Measurements from ENCODE around the gene CCDC28B.
A peak's percentile ranks its signal among the peaks of the same experiment; 100 is the strongest.

CCDC28B gene

DNA sequence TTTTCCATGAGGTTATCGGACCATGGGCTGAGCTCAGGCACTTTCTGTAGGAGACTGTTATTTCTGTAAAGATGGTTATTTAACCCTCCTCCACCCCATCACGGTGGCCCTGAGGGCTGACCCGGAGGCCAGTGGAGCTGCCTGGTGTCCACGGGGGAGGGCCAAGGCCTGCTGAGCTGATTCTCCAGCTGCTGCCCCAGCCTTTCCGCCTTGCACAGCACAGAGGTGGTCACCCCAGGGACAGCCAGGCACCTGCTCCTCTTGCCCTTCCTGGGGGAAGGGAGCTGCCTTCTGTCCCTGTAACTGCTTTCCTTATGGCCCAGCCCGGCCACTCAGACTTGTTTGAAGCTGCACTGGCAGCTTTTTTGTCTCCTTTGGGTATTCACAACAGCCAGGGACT is 2.6 kb upstream of the CCDC28B start:
- H3K27ac ChIP-seq, result peak overlapping the region; percentile 71
- DNase-seq (ENCODE audit: low spot score), result no peak
- CTCF ChIA-PET, result interaction anchor here (0.7 kb wide), 1 partner anchor 241 kb away, joined by 3 read pairs; no protein-coding TSS in a partner anchor
- TF ChIP-seq, protein P1, sequence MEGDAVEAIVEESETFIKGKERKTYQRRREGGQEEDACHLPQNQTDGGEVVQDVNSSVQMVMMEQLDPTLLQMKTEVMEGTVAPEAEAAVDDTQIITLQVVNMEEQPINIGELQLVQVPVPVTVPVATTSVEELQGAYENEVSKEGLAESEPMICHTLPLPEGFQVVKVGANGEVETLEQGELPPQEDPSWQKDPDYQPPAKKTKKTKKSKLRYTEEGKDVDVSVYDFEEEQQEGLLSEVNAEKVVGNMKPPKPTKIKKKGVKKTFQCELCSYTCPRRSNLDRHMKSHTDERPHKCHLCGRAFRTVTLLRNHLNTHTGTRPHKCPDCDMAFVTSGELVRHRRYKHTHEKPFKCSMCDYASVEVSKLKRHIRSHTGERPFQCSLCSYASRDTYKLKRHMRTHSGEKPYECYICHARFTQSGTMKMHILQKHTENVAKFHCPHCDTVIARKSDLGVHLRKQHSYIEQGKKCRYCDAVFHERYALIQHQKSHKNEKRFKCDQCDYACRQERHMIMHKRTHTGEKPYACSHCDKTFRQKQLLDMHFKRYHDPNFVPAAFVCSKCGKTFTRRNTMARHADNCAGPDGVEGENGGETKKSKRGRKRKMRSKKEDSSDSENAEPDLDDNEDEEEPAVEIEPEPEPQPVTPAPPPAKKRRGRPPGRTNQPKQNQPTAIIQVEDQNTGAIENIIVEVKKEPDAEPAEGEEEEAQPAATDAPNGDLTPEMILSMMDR (conservative IDR thresholded peaks at IDR 0.05; ENCODE audit: low read depth), result no peak
- POLR2A ChIA-PET (ENCODE audit: low non-redundant PET), result no interaction called here

DNA sequence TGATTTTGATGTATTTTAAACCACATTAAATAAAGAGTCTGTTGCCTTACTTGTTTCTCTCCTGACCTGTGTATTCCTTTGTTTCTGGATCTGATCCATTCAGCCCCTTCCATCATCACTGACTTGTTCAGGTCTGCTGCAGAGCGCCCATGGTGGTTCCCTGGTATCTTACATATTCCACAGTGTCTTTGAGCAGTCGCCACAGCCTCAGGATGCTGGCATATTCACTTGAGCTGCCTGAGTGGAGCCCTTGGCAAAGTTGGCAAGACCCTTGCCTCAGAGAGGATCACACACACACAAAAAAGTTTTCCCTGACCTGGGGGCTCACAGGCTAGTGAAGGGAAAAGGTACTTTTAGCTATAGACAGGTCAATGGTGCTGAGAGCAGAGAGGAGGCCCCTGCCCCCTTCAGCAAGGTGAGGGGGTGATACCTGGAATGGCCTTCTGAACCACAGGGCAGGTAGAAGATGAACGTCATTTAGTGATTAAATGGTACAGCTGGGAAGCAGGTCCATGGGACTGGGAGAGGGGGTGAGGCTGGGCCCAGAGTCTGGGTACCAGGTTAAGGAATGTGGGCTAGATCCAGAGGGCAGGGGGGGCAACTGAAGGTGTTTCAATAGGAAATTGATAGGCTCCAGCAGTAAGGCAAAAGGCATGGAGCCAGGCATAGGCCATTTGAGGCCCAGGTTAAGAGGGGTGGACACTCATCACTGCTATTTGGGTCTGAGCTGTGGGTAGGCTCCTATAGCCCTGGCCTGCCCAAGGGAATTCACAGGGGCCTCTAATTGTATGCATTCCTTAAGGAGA is 2.0 kb upstream of the CCDC28B start:
- POLR2A ChIA-PET (ENCODE audit: low non-redundant PET), result no interaction called here
- TF ChIP-seq, protein P1 (conservative IDR thresholded peaks at IDR 0.05; ENCODE audit: low read depth), result no peak
- DNase-seq (ENCODE audit: low spot score), result no peak
- H3K27ac ChIP-seq, result peak overlapping the region; percentile 71
- CTCF ChIA-PET, result interaction anchor here (0.7 kb wide), 1 partner anchor 242 kb away, joined by 3 read pairs; no protein-coding TSS in a partner anchor

DNA sequence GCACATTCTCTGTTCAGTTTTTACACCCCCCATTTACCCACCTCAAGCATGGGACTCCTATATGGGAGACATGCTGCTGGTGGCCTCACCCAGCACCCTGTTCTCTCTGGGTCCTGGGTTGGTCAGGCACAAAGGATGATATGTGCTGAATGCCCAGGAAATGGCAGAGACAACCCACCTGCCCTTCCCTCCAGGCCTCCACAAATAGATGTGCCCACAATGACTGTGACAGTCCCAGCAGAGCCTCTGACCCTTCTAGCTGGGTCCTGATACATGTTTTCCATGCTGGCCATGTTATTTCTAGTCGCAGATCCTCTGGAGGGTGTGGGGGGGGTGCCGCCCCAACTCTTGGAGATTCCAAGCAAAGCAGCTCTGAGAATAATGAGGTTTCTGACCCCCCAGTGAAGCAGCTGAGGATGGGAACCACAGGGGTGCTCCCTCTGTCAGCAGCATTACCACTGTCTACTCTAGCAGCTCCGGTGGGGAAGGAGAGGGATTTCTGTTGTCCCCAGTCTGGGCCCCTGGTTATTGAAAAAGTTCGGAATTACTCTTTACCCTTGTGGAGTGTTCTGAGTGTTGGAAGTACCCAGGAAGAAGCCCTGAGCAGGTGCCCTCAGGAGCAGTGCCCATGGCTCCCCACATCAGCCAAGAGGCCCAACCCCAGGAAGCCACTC is 1.2 kb upstream of the CCDC28B start:
- POLR2A ChIA-PET (ENCODE audit: low non-redundant PET), result no interaction called here
- H3K27ac ChIP-seq, result peak overlapping the region; percentile 71
- TF ChIP-seq, protein P1 (conservative IDR thresholded peaks at IDR 0.05; ENCODE audit: low read depth), result no peak
- CTCF ChIA-PET, result interaction anchor here (0.7 kb wide), 1 partner anchor 416 kb away, joined by 4 read pairs; no protein-coding TSS in a partner anchor
- no peak for DNase-seq (ENCODE audit: low spot score)

DNA sequence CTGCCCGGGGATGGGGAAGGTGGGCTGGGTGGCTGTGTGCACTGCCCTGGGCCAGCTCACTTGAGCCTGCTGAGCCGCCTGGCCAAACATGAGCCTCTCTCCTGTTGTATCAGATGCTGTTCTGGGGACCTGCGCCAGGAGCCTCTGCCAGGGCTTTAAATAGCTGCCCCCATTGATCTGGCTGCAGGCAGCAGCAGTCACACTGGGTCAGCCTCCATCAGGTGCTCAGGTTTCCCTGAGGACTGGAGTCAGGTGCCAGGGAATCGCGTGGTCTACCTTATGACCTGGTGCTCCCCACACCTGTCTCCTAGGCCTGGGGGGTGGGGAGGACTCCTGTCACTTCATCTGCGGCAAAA is 700 bp upstream of the CCDC28B start:
- H3K27ac ChIP-seq, result peak overlapping the region; percentile 71
- ChIA-PET POLR2A (ENCODE audit: low non-redundant PET) (no interaction called here), CTCF (interaction anchor here (0.7 kb wide), 1 partner anchor 417 kb away, joined by 4 read pairs; no protein-coding TSS in a partner anchor)
- no peak for DNase-seq (ENCODE audit: low spot score)
- TF ChIP-seq, protein P1 (conservative IDR thresholded peaks at IDR 0.05; ENCODE audit: low read depth), result no peak

DNA sequence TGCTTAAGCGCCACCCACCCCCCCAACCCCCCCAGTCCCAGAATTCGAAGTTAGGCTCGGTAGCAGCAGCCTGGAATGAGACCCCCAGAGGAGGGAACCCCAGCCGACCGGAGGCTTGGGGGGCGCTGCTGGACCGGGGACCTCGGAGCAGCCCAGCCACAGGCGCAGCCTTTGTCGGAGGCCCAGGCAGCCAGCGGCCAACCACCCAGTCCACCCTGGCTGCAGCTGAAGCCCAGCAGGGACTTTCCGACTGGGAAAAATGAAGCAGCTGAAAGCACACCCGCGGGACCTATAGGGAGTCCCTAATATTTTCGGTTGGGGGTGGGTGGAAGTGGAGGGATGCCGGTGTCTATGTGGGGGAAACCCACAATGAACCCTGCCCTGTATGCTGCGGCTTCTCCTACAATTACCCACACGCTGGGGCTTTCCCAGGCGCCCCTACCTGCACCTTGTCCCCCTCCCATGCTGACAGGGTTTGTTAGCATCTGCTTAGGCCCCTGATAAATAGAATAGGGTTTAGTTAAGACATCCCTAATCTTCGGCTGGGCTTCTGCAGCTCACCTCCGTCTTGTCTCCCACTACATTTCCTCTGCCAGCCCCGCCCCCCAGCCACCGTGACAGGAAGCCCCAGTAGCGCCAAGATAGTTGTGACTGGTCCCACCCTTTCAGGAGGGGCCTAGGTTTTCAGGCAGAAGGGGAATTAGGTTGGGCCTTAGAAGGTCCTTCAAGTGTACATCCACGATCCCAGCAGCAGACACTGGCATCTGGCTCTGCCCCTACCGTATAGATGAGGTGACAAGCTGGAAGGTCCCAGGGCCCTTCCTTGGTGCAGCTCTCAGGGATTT is 838 bp downstream of the CCDC28B start:
- TF ChIP-seq, protein P1 (conservative IDR thresholded peaks at IDR 0.05; ENCODE audit: low read depth), result no peak
- no peak for DNase-seq (ENCODE audit: low spot score)
- CTCF ChIA-PET, result interaction anchor here (1.2 kb wide), 1 partner anchor 14 kb away, joined by 5 read pairs; no protein-coding TSS in a partner anchor
- H3K27ac ChIP-seq, result peak overlapping the region; percentile 71
- POLR2A ChIA-PET (ENCODE audit: low non-redundant PET), result interaction anchor here (0.7 kb wide), 1 partner anchor 14 kb away, joined by 3 read pairs; no protein-coding TSS in a partner anchor

DNA sequence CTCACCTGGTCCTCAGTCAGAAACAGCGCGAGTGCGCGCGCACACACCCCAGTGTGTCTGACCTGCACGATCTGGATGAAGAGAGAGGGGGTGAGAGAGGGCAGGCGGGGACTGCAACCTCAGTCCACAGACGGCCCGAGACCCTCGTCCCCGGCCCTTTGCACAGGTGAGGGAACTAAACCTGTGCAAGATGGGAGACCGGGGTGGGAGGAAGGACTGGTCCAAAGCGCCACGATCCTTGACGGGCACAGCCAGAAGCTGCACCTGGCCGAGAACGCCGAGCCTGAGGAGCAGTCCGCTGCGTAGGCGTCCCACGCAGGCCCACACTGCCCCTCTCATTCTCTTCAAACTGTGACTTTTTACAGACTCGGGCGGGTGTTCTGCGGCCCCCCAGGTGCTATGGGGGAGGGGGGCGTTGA is 4.6 kb downstream of the CCDC28B start:
- CTCF ChIA-PET, result interaction anchor here (2.2 kb wide), 1 partner anchor 11 kb away, joined by 11 read pairs; no protein-coding TSS in a partner anchor
- TF ChIP-seq, protein P1 (conservative IDR thresholded peaks at IDR 0.05; ENCODE audit: low read depth), result no peak
- POLR2A ChIA-PET (ENCODE audit: low non-redundant PET), result interaction anchor here (0.7 kb wide), 1 partner anchor 25 kb away, joined by 5 read pairs; the partner anchor contains the start of gene TXLNA
- H3K27ac ChIP-seq, result peak overlapping the region; percentile 65
- no peak for DNase-seq (ENCODE audit: low spot score)
